Hindlimb muscle (tissue), 1 donor: ENCODE results near the gene TH. TPM values are rescaled to one million over a fixed set of nuclear protein-coding genes. Genes with fewer than 3 reads are reported as not detected.

Source experiments
- DNase-seq: peaks from one replicate; pipeline ENCODE4 v3.0.0-alpha.2; 2013
- polyA plus RNA-seq: library from polyadenylated mRNA; unstranded; fragments of 120-200 nt; gene quantifications from one replicate; pipeline ENCODE4 v1.2.1, GENCODE V29; 2013; ENCODE audit not compliant: insufficient read length

TH gene
- polyA plus RNA-seq, 1 donor, result 0.66 TPM

DNA sequence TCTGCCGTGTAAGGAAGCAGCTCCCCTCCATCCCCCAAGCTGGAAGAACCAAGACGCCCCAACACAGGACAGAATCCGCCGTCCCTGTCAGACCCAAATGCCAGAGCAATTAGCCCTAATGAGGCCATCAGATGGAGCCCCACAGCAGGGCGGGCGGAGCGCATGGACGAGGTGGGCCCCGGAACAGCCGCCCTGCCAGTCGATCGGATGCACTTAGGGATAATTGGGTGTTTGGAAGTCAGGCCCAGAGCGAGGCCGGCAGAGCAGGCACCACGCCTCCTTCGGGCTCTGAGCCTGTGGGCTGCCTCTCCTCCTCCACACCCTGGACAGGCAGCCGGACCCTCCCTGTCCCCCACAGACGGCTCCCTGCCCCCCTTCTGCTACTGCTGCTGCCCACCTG is 5.5 kb upstream of the TH start:
- no peak for DNase-seq

DNA sequence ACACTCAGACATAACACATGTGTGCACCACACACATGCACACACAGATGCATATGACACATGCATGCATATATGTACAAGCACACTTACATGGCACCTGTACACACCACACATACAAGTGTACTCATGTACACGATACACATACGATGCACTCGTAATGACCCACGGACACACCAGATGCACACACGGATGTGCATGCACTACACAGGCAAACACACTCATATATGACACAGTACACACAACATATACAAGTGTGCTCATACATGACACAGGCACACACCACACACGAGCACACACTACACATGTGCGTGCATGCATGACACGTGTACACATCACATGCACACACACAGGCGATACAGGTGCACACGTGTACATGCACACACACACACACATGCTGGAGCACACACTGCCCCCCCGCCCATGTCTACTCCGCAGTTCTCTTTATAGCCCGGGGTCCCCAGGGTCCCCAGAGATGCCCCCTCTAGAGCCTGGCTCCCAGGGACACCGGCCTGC is 4.8 kb upstream of the TH start:
- DNase-seq, result no peak

DNA sequence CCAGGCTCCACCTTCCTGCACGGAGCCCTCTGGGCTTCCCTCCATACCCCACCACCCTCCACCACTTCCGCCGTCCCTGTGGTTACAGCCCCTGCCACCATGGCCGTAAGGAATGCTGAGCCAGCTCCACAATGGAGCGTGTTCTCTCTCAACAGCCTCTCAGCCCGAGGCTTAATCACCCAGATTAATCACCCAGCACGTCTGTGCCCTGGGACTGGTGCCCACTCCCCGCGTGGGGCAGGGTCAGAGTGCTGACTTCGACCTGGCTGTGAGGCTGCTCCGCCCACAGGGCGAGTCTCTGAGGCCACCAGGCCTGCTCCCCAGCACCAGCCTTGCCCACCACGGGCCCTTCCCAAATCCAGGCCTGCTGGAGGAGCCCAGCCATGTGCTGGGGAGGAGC is 4.0 kb upstream of the TH start:
- no peak for DNase-seq

DNA sequence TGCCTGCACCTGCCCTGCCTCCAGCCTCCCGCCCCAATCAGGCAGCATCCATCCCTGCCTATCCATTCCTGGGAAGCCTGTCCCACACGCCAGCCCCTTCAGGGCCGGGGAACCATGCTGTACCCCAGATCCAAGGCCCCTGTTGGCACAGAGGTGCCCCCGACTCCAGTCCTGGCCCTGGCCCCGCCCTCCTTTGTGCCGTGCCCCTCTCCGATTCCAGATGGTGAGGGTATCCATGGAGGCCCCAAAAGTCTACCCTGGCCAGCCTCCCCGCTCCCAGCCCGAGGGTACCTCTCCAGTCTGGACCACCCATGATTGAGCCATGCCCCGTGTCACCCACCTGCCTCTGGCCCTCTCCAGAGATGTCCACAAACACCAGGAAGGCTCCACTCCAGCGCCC is 2.7 kb upstream of the TH start:
- DNase-seq, result no peak

DNA sequence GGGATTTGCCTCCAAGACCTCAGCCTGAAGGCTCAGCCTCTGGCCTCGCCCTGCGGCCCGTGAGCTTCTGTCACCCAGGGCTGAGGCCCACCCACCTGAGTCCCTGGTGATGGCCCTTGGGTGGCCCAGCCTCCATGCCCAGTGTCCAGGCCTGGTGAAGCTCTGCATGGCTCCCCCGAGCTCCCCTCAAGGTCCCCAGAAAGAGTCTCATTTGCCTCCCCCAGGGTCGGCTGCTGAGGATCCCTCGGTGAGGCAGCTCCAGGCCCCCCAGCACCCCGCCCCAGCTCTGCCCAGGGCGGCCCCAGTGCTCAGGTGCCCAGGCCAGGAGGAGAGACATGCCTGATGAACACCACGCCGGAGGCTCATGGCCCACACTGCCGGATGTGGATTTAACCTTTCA is 2.1 kb upstream of the TH start:
- no peak for DNase-seq

DNA sequence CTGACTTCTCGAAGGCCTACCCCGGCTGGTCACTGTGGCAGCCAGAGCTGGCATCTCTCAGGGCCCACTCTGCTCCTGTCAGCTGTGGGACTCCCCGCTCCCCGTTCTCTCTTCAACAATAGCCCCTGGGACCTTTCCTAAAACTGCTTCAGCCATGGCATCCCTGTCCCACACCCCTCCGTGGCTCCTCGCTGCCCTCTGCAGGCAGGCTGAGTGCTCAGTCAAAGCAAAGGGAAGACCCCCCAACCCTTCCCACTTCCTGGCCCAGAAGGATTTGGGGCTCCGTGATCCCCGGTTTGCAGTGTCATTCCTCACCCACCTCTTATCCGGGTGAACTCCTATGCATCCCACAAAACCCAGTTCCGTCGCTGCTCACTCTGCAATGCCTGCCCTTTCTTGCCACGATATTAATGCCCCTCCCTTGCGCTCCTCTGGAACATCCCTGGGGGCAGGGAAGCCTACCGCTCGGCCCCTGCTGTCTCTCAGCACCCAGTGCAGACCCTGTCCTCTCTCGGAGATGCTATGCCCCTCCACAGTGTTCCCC is 1.6 kb upstream of the TH start:
- DNase-seq, result no peak

DNA sequence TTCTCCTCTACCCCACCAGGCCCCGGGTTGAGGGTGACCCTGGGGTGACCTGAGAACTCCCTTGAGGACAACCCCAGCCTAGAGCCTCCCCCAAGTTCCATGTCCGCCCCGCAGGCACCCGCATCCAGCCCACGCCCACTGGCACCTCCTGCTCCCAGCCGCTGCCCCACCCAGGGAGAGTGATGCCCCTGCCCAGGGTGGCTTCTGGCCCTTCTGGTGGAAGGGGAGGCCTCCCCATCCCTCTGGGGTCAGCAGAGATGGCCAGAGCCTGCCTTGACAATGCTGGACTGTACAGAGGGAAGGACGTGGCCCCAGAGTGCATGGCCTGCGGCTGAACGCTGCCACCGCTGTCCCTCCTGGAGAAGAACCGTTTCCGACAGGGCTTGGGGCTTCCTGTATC is 1.1 kb upstream of the TH start:
- DNase-seq, result no peak

DNA sequence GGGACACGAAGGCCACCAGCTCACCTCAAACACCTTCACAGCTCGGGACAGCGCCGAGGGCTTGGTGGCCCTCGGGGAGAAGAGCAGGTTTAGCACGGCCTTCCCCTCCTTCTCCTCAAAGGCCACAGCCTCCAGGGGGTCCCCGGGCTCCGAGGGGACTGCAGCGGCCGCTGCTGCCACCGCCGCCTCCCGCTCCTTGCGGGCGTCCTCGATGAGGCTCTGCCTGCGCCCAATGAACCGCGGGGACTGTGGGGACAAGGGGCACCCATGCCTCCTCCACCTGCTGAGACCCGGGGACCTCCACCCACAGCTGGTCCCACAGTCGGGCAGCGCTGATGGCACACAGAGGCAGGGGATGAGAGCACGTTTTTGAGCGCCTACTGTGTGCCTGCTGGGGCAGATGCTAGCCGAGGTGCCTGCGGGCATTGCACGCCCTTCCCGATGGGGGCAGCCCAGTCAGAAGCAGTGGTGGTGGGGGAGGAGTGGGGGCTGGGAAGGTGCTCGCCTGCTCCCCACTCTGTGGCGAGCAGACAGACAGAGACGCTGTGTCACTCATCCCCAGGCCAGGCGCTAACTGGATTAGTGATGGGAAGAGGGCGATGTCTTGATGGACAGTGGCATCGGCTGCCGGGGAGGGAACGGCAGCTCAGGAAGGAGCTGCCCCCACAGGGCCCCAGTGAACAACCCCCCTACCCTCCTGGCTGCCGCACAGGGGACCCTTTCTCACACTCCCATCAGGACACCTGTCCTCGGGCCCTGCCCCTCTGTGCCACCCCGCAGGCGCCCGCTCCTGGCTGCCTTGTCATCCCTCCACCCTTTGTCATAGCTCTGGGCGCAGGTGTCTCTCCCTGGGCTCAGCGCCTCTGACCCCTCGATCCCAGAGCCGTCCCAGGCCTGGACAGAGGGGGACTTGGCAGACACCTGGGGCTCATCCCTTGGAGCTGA is 1.7 kb downstream of the TH start:
- no peak for DNase-seq

DNA sequence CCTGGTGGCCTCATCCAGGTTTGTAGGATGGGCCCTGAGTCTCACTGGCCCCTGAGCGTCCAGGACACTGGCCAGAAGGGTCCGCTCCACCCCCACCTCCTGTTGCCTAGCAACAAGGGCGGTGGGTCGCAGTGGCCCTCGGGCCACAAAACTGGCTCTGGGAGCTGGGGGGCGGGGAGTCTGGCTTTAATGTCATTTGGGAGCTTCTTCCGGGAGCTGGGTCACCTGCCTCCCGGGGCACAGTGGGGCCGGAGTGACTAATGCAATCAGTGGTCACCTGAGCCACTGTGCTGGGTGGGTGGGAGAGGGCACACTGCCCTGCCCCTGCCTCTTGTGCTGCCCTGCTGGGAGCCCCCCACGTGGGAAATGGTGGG is 2.6 kb downstream of the TH start:
- no peak for DNase-seq

DNA sequence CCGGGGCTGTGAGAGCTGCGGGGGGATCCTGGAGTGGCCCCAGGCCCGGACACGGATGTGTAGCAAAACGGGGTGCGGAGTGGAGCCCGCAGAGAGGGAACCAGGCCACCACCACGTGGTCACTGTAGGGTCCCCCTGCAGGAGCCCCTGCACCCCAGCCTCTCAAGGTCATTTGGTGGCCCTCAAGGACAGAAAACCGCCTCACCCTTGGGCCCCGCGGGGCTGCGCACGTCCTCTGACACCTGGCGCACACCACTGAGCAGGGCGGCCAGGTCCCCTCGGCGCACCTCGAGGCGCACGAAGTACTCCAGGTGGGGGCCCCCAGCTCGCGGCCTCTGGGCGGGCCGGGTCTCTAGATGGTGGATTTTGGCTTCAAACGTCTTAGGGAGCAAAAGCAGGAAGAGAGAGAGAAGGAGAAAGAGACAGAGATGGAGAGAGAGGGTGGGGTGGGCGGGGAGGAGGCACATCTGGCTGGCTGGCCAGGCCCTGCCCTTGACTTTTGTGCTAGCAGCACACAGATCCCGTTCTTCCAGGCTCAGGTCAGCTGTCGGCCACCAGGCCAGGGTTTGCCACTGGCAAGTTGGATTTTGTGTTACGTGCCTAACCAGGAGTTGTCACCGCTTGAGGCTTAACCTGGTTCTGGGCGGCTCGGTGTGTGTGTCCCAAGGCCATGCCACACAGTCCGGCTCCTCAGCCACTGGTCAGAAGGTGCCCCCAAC is 3.2 kb downstream of the TH start:
- no peak for DNase-seq

DNA sequence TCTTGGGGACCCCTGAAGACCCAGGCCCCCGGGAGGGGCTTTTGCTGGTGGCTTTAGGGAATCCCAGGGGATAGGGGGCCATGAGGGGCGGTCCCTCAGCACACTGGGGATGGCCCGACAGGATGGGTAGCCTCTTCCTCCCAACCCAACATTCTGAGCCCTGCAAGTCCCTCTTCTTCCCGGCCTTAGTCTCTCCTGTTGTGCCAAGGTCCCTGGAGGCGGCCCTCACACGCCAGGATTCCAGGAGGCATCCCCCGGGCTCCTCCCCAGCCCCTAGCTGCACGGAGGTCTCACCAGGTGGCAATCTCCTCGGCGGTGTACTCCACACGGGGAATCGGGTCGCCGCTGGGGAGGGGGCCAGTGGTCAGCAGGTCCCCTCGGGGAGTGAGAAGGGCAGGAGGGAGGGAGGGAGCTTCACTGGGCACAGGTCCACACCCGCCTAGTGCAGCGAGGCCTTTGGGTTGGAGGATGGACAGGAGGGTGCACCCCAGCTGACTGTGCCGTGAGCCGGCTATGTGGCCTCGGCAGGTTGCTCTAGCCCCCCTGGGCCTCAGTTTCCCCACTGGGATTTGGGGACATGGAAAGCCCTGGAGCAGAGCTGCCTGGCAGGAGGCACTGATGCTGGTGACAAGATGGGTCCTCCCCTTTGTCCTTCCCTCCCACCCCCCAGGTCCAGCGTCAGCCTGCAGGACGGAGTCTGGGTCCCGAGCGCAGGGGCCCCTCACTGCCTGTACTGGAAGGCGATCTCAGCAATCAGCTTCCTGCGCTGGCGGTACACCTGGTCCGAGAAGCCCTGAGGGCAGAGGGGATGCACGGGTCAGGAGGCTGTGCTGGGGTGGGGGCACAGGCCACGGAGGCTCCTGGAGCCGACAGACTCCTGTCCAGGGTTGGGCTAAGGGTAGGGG is 4.2 kb downstream of the TH start:
- DNase-seq, result no peak

DNA sequence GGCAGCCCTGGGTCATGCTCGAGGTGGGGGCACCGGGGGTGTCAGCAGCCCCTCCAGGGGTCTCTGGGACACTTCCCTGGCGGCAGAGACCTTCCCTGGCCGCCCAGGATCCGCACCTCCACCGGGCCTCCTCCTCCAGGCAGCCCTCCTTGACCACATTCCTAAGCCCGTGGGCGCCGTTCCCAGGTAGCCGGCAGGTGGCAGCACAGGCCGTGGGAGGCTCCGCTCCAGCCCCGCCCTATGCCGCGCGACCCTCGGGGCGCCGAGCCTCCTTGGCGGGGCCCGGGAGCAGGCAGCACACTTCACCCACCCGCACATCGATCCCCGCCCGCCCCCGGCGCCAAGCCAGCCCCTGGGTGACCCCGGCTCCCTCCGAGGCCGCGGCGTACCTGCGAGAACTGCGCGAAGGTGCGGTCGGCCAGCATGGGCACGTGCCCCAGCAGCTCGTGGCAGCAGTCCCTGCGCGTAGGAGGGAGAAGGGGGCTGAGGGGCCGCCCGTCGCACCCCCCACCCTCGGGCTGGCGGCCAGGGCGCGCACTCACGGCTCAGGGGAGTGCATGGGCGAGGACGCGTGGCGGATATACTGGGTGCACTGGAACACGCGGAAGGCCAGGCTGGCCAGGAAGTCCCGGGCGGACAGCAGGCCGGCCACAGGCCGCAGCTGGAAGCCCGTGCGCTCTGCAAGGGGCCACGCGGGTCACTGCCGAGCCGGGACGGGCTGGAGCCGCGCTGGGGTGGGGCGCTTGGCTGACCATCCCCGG is 5.3 kb downstream of the TH start:
- DNase-seq, result peak; percentile 49

DNA sequence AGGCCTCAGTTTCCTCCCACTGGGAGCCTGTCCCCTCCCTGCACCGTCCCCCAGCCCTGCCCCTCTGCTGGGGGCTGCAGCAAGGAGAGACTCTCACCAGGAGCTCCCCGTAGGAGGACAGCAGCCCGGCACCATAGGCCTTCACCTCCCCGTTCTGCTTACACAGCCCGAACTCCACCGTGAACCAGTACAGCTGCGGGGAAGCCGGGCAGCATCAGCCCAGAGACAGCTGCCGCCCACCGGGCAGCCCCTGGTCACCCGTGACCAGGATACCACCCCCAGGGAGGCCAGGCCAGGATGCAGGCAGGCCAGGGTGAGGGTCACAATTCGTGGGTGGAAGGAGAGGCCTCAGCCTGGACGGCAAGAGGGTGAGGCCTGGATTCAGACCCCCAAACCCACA is 6.0 kb downstream of the TH start:
- DNase-seq, result no peak

DNA sequence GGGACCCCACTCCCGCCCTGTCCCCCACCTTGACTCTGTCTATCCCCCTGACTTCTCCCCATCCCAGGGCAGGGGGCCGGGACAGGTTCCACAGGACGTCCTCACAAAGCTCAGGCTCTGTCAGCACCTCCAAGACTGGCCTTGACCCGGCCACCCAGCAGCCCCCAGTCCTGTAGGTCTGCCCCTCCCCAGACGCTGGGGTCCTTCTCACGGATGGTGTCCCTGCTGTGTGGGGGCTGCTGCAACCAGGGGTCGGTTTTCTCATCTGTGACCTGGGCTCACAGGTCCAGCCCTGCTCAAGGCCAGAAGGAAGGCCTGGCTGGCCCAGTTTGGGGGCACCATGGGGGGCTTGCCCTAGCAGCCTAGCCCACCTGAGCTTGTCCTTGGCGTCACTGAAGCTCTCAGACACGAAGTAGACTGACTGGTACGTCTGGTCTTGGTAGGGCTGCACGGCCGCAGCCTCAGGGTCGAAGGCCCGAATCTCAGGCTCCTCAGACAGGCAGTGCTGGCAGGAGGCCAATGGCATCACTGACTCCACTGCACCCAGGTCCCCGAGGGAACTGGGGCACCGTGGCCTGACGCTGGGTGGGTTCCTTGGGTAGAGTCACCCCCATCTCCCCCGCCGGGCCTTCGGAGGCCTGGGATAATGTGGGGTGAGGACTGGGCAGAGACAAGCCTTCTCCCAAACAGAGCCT is 6.6 kb downstream of the TH start:
- no peak for DNase-seq

DNA sequence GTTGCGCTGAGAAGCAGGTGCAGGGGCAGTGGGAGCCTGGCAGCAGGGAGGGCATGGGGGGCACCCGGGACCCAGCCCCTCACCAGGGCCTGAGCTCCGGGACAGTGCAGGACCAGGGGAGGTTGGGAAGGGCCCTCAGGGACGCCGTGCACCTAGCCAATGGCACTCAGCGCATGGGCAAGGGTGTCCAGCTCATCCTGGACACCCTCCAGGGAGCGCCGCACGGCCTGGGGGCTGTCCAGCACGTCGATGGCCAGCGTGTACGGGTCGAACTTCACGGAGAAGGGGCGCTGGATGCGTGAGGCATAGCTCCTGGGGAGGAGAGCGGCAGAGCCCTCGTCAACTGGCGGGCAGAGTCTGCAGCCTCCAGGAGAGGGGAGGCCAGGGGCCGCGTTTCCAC is 7.5 kb downstream of the TH start:
- DNase-seq, result no peak

DNA sequence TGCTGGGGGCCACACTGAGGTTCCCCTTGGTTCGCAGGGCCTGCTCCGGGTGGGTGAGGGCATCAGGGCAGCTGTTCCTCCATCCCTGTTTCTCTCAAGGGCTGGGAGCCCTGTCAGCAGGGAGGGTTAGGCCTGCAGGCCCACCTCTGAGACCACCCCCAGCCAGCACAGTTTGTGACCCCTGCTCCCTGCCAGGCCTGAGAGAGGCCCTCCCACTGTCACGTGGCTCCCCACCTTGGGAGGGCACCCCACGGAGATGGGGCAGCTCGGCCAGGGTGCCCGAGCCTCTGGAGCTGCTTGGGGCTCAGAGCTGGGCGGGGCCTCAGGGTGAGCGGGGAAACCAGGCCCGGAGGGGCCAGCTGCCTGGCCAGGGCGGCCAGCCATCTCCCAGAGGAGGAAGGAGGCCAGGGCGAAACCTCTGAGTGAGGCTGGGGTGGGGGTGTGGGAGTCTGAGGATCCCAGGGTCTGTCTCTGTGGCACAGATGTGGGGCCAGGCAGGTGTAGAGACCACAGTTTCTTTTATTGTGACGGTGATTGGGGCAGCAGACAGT is 8.1 kb downstream of the TH start:
- DNase-seq, result no peak

DNA sequence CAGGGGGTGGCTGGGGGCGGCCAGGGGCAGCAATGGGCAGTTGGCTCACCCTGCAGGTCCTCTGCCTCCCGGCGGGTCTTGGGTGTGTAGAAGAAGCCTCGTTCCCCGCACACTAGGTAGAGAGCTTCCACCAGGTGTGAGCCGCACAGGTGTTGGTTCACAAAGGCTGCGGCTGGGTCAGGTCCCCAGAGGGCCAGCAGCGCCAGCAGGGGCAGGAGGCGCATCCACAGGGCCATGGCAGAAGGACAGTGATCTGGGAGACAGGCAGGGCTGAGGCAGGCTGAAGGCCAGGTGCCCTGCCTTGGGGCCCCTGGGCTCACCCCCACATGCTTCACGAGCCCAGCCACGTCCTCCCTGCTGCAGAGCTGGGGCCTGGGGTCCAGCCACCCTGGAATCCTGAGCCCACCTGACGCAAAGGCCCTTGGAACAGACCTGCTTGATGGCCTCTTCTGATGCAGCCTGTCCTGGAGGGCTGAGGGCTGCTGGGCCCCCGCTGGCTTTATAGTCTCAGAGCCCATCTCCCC is 10.8 kb downstream of the TH start, which contains the start of gene INS:
INS (minus strand) TSS at position 474 of the 524 bp plus-strand sequence; CDS start at position 236, 238 bp downstream.
- no peak for DNase-seq

DNA sequence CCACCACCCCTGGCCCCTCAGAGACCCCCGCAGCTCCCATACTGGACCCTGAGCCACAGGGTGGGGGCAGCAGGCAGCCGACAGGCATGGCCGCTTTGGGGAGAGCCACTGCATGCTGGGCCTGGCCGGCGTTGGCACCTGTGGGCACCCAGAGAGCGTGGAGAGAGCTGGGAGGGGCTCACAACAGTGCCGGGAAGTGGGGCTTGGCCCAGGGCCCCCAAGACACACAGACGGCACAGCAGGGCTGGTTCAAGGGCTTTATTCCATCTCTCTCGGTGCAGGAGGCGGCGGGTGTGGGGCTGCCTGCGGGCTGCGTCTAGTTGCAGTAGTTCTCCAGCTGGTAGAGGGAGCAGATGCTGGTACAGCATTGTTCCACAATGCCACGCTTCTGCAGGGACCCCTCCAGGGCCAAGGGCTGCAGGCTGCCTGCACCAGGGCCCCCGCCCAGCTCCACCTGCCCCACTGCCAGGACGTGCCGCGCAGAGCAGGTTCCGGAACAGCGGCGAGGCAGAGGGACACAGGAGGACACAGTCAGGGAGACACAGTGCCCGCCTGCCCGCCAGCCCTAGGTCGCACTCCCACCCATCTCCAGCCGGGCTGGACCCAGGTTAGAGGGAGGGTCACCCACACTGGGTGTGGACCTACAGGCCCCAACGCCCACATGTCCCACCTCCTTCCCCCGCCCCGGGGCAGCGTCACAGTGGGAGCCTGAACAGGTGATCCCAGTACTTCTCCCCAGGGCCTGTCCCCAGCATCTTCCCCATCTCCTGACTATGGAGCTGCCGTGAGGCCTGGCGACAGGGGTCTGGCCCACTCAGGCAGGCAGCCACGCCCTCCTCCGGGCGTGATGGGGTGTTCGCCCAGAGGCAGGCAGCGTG is 11.8 kb downstream of the TH start:
- no peak for DNase-seq

DNA sequence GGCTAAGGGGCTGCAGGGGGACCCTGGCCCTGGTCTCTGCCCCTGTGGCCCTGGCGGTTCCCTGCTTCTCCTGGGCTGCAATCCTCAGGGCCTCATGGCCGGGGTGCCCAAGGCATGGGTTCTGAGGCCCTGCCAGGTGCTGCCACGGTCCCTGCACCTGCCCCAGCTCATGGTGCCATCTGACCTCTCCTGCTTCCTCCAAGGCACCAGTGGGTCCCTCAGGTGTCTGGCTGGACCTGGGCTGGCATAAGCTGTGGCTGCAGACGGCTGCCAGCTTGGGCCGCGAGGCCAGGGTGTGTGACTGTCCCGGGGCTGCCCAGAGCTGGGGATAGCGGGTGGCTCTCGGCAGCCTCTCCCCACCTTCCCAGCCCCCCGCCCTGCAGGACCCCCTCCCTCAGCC is 12.6 kb downstream of the TH start:
- DNase-seq, result no peak
